ENCODE data around the gene MUC3A. TPM values are rescaled to one million over a fixed set of nuclear protein-coding genes. Genes with fewer than 3 reads are reported as not detected.
"Not testable (repeated sequence)": the region's sequence is repeated elsewhere in the genome, so short reads cannot be mapped to it uniquely, and the experiment has no call there.

Gene MUC3A
- total RNA-seq, 1 experiment from 2014 or later, result not detected

DNA sequence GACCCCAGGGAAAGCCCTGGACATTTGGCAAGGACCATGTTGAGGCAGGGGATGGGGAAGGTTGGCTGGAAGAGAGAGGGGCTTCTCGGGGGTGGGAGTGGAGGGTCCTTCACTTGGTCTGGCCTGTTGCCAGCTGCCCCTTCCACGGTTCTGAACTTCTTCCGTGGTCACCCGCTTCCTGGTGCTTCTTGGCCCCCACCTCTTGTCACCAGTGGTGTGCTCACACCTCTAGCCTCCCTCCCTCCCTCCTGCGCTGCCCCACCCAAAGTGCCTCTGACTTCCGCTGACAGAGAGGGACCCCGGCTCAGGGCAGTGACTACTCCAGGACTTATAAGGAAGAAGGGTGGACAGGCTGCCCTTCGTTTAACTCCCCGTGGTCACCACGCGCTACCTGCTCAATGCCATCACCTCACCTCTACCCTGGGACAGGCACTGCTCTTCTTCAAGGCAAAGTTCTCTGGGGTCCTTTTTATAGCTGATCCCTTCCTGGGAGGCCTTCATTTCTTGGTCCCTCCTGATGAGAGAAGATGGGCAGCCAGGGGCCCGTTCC is 19.8 kb downstream of the MUC3A start, which contains the start of gene MUC12:
Gene MUC12, plus strand, starts transcription at position 500 of the 550 bp plus-strand sequence. CDS start 58 bp downstream, outside the sequence.
- Histone ChIP-seq H3K4me1 (replicated peaks) (peaks cover 12% of the 10 kb centered on the region), H3K27ac (no peak within 1 kb of the TSS), H3K4me3 (no peak within 1 kb of the TSS), H3K9me3 (replicated peaks) (peaks cover 7% of the 10 kb centered on the region), H3K36me3 (no peaks in the 10 kb centered on the region), H3K27me3 (replicated peaks) (peaks cover 48% of the 10 kb centered on the region)
- no peak for DNase-seq (ENCODE audit: low read depth in 1 of 2, low spot score in 2 of 2)

DNA sequence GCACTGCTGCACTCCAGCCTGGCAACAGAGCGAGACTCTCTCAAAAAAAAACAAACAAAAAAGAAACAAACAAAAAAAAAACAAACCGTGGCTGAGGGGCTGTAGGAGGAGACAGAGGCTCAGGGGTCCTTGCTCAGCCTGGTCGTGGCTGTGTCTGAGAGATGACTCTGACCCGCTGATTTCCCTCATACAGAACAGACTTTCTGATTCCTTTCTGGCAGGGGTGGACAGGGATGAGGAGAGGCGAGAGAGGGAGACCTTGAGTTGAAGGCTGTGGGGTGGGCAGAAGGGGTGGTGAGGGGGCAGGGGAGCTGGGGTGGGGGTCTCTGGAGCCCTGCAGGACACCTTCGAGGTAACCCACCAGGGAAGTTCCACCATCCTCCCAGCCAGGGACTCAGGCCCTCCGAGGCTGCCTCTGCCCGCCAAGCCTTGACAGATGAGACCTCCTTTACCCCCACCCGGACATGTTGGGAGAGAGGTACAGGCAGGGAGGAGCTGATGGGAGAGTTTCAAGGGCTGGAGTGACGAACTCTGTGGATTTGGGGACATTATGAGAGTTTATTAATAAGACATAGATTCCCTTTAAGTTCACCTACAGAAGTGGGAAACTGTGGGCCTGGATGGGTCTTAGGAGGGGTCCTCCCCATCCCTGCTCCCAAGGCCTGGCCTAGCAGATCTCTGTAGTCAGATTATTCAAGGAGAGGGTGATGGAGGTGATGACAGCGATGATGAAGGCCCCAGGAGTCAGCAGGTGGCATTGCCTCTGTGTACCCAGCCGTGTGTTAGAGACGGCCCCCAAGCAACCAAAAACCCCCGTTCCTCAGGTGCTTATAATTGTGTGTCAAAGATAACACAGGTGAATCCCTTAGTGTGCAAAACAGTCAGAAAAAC is 22.0 kb downstream of the MUC3A start:
- Histone ChIP-seq H3K4me3 (no peak overlapping the region), H3K4me1 (replicated peaks) (peaks cover 5% of the 10 kb centered on the region), H3K27me3 (replicated peaks) (peaks cover 26% of the 10 kb centered on the region), H3K27ac (no peak overlapping the region), H3K36me3 (no peaks in the 10 kb centered on the region), H3K9me3 (replicated peaks) (peaks cover 5% of the 10 kb centered on the region)
- DNase-seq (ENCODE audit: low read depth in 1 of 2, low spot score in 2 of 2), result no peak

DNA sequence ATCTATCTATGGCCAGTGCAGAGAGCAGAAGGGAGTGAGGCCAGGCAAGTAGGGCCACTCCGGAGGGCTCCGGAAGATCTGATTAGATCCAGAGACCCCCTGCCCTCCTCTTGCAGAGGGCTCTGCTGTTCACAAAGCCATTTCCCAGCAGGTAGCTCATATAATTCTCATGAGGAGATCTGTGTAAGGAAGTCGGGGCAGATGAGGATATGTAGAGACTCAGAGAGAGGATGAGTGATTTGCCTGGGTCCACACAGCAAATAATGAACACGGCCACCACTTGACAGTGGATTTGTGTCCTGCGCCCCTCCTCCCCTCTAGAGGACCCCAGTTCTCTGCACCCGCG is 22.6 kb downstream of the MUC3A start:
- DNase-seq (ENCODE audit: low read depth in 1 of 2, low spot score in 2 of 2), result no peak
- H3K27ac ChIP-seq, result no peak overlapping the region
- H3K36me3 ChIP-seq, result no peaks in the 10 kb centered on the region
- H3K27me3 ChIP-seq (replicated peaks), result peaks cover 20% of the 10 kb centered on the region
- H3K9me3 ChIP-seq (replicated peaks), result 0 out of 2 replicates have a peak, but pooled peaks cover 3% of the 10 kb centered on the region
- H3K4me3 ChIP-seq, result no peak overlapping the region
- no peaks in the 10 kb centered on the region; the same call in 1 of the 2 replicates for H3K4me1 ChIP-seq (replicated peaks)

DNA sequence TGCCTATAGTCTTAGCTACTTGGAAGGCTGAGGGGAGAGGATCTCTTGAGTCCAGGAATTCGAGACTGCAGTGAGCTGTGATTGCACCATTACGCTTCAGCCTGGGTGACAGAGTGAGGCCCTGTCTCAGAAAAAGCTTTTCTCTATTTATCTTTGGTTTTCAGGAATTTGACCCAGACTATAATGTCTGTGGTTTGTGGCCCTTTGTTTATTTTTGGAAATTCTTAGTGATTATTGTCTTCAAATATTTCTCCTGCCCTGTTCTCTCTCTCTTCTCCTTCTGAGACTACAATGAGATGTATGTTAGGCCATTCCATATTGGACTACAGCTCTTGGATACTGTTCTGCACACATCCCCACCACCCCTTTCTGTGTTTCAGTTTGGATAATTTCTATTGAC is 24.7 kb downstream of the MUC3A start:
- Histone ChIP-seq H3K4me3 (no peak overlapping the region), H3K4me1 (replicated peaks) (no peaks in the 10 kb centered on the region; the same call in 1 of the 2 replicates), H3K27ac (no peak overlapping the region), H3K9me3 (replicated peaks) (no peaks in the 10 kb centered on the region), H3K36me3 (no peaks in the 10 kb centered on the region), H3K27me3 (replicated peaks) (peaks cover 8% of the 10 kb centered on the region)
- DNase-seq (ENCODE audit: low read depth in 1 of 2, low spot score in 2 of 2), result peak in 1 of 2 experiments; percentile 38

DNA sequence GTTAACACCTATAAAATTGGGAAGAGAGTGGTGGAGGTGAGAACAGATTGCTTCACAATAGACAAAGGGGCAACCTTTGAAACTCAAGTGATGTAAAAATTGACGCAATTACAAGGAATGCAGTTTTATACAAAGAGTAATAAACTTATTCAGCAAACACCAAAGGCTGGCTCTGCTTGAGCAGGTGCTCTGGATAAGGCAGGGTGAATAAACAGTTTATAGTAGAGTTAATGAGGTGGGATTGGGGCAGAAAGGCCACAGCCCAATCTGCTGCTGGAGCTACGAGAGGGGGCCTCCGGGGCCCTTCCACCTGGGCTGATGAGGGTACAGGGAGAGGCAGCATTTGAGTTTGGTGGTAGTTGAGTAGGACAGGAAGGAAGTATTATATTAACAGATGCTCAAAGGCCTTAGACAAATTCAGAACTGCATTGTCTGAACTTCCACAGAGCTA is 26.1 kb downstream of the MUC3A start:
- Histone ChIP-seq H3K27ac (no peak overlapping the region), H3K4me1 (replicated peaks) (no peaks in the 10 kb centered on the region; the same call in 1 of the 2 replicates), H3K9me3 (replicated peaks) (no peaks in the 10 kb centered on the region), H3K27me3 (replicated peaks) (peaks cover 8% of the 10 kb centered on the region), H3K4me3 (no peak overlapping the region), H3K36me3 (no peaks in the 10 kb centered on the region)
- DNase-seq (ENCODE audit: low read depth in 1 of 2, low spot score in 2 of 2), result no peak

DNA sequence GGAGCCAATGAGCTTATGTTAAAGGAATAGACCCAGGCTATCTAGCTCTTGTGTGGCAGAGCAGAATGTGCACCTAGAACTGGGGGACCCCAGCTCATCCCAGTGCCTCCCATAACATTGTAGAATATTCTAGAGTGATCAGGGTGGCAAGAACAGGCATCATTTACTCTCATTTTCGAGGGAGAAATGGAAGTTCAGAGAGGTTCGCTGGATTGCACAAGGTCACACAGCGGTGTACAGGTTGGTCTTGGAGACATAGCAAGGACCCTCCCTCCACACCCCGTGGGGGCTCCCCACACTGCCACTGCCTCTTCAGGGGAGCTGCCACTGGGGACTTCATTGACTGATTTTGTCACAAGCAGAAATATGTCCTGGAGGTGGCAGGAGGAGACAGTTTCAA is 29.0 kb downstream of the MUC3A start:
- H3K27me3 ChIP-seq (replicated peaks), result peaks cover 3% of the 10 kb centered on the region; the same call in 1 of the 2 replicates
- no peak for DNase-seq (ENCODE audit: low read depth in 1 of 2, low spot score in 2 of 2)
- no peaks in the 10 kb centered on the region; the same call in 1 of the 2 replicates for H3K4me1 ChIP-seq (replicated peaks)
- H3K36me3 ChIP-seq, result no peaks in the 10 kb centered on the region
- H3K27ac ChIP-seq, result no peak overlapping the region
- no peak overlapping the region for H3K4me3 ChIP-seq
- H3K9me3 ChIP-seq (replicated peaks), result no peaks in the 10 kb centered on the region

DNA sequence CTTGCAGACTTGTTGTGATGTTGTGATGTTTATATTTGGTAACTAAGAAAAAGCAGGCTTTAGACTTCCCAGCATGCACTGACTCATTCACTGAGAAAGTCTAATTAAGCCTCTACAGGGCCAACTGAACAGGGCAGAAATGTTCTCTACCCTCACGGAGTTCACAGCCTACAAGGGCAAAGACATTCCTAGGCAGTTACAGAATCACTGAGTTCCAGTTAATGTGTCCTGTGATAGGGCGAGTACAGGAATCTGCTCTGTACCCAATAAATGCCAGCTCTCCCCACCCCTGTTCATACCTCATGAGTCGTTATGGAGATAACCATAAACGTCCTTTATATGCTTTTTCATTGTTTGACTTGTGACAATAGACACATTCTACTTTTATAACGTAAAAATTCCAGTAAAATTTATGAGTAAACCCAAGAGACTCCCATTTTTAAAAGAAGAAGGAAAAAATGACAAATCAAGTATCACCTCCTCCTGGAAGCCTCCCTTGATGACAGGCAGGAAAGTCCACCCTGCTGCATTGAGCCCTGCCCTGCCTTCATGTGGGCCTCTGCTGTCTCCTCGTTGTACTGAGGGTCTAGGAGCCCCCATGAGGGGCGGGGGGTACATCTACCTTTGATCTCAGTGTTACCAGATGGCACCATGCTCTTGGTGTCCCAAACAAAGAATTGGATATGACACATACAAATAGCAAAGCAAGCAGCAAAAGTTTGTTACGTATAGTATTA is 34.3 kb downstream of the MUC3A start:
- no peak overlapping the region for H3K4me3 ChIP-seq
- H3K9me3 ChIP-seq (replicated peaks), result no peaks in the 10 kb centered on the region
- 0 out of 2 replicates have a peak, but pooled peaks cover 8% of the 10 kb centered on the region for H3K27me3 ChIP-seq (replicated peaks)
- H3K27ac ChIP-seq, result no peak overlapping the region
- no peaks in the 10 kb centered on the region for H3K36me3 ChIP-seq
- no peaks in the 10 kb centered on the region for H3K4me1 ChIP-seq (replicated peaks)
- no peak for DNase-seq (ENCODE audit: low read depth in 1 of 2, low spot score in 2 of 2)

DNA sequence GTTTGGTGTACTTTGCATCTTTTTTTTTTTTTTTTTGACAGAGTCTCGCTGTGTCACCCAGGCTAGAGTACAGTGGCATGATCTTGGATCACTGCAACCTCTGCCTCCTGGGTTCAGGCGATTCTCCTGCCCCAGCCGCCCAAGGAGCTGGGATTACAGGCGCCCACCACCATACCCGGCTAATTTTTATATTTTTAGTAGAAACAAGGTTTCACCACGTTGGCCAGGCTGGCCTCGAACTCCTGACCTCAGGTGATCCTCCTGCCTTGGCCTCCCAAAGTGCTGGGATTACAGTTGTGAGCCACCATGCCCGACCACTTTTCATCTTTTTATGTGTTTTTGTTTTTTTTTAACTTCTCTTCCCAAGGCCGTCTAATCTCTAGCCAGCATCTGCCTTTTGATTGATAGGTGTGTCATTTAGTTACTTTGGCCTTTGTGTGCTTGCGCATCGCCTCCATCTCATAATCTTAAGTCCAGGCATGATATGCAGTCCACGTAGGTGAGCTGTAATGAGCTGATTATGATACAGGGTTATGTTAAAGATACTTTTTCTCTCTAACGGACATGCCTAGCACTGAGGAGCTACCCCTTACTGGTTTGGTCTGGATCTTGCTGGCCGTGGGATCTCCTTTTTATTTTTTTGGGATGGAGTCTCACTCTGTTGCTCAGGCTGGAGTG is 35.0 kb downstream of the MUC3A start:
- H3K4me3 ChIP-seq; DNase-seq (ENCODE audit: low read depth in 1 of 2, low spot score in 2 of 2); H3K4me1 ChIP-seq (replicated peaks); H3K27ac ChIP-seq; H3K9me3 ChIP-seq (replicated peaks); H3K36me3 ChIP-seq; H3K27me3 ChIP-seq (replicated peaks): not testable (repeated sequence)

DNA sequence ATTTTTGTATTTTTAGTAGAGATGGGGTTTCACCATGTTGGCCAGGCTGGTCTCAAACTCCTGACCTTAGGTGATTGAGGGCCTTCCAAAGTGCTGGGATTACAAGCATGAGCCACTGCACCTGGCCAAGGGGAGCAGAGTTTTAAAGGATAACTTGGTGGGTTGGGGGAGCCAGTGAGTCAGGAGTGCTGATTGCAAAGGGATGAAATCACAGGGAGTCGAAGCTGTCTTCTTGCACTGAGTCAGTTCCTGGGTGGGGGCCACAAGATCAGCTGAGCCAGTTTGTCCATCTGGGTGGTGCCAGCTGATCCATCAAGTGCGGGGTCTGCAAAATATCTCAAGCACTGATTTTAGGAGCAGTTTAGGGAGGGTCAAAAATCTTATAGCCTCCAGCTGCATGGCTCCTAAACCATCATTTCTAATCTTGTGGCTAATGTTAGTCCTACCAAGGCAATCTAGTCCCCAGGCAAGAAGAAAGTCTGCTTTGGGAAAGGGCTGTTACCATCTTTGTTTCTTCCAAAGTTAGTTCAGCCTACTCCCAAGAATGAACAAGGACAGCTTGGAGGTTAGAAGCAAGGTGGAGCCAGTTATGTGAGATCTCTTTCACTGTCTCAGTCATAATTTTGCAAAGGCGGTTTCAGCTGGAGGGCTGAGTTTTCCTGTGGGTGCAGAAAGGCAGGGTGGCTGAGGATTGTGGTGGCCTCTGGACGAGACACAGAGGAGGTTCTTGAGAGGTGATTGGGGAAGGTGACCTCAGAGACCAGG is 35.9 kb downstream of the MUC3A start:
- not testable (repeated sequence) for DNase-seq (ENCODE audit: low read depth in 1 of 2, low spot score in 2 of 2); H3K4me3 ChIP-seq

DNA sequence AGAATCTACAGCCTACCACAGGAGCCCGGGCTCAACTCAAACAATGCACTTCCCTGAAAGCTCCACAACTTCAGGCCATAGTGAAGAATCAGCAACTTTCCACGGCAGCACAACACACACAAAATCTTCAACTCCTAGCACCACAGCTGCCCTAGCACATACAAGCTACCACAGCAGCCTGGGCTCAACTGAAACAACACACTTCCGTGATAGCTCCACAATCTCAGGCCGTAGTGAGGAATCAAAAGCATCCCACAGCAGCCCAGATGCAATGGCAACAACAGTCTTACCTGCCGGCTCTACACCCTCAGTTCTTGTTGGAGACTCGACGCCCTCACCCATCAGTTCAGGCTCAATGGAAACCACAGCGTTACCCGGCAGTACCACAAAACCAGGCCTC is 42.3 kb downstream of the MUC3A start:
- Histone ChIP-seq H3K4me3 (no peak overlapping the region), H3K27ac (no peak overlapping the region), H3K4me1 (replicated peaks) (no peaks in the 10 kb centered on the region), H3K36me3 (no peaks in the 10 kb centered on the region), H3K27me3 (replicated peaks) (0 out of 2 replicates have a peak, but pooled peaks cover 3% of the 10 kb centered on the region), H3K9me3 (replicated peaks) (no peaks in the 10 kb centered on the region; the same call in 1 of the 2 replicates)
- DNase-seq (ENCODE audit: low read depth in 1 of 2, low spot score in 2 of 2), result no peak

More for the DNA sequence above, 35.9 kb downstream of the MUC3A start:
- not testable (repeated sequence) for H3K9me3 ChIP-seq (replicated peaks); H3K27me3 ChIP-seq (replicated peaks); H3K4me1 ChIP-seq (replicated peaks); H3K36me3 ChIP-seq; H3K27ac ChIP-seq

DNA sequence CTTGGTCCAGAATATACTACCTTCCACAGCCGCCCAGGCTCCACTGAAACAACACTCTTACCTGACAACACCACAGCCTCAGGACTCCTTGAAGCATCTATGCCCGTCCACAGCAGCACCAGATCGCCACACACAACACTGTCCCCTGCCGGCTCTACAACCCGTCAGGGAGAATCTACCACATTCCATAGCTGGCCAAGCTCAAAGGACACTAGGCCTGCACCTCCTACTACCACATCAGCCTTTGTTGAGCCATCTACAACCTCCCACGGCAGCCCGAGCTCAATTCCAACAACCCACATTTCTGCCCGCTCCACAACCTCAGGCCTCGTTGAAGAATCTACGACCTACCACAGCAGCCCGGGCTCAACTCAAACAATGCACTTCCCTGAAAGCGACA is 42.9 kb downstream of the MUC3A start:
- not testable (repeated sequence) for H3K4me1 ChIP-seq (replicated peaks); H3K9me3 ChIP-seq (replicated peaks); DNase-seq (ENCODE audit: low read depth in 1 of 2, low spot score in 2 of 2); H3K36me3 ChIP-seq; H3K27ac ChIP-seq; H3K27me3 ChIP-seq (replicated peaks); H3K4me3 ChIP-seq

DNA sequence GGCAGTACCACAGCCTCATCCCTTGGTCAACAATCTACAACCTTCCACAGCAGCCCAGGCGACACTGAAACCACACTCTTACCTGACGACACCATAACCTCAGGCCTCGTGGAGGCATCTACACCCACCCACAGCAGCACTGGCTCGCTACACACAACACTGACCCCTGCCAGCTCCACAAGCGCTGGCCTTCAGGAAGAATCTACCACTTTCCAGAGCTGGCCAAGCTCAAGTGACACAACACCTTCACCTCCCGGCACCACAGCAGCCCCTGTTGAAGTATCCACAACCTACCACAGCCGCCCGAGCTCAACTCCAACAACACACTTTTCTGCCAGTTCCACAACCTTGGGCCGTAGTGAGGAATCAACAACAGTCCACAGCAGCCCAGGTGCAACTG is 45.3 kb downstream of the MUC3A start:
- not testable (repeated sequence) for H3K9me3 ChIP-seq (replicated peaks); DNase-seq (ENCODE audit: low read depth in 1 of 2, low spot score in 2 of 2); H3K27me3 ChIP-seq (replicated peaks); H3K27ac ChIP-seq; H3K4me3 ChIP-seq; H3K4me1 ChIP-seq (replicated peaks); H3K36me3 ChIP-seq

DNA sequence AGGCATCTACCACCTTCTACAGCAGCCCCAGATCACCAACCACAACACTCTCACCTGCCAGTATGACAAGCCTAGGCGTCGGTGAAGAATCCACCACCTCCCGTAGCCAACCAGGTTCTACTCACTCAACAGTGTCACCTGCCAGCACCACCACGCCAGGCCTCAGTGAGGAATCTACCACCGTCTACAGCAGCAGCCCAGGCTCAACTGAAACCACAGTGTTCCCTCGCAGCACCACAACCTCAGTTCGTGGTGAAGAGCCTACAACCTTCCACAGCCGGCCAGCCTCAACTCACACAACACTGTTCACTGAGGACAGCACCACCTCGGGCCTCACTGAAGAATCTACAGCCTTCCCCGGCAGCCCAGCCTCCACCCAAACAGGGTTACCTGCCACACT is 49.2 kb downstream of the MUC3A start:
- not testable (repeated sequence) for DNase-seq (ENCODE audit: low read depth in 1 of 2, low spot score in 2 of 2); H3K36me3 ChIP-seq; H3K4me3 ChIP-seq; H3K27me3 ChIP-seq (replicated peaks); H3K27ac ChIP-seq; H3K9me3 ChIP-seq (replicated peaks); H3K4me1 ChIP-seq (replicated peaks)

Data from SJSA1 (cell line).